ENCODE results near the gene VPS35.
"Not testable (repeated sequence)": the region's sequence is repeated elsewhere in the genome, so short reads cannot be mapped to it uniquely, and the experiment has no call there.

VPS35 gene

DNA sequence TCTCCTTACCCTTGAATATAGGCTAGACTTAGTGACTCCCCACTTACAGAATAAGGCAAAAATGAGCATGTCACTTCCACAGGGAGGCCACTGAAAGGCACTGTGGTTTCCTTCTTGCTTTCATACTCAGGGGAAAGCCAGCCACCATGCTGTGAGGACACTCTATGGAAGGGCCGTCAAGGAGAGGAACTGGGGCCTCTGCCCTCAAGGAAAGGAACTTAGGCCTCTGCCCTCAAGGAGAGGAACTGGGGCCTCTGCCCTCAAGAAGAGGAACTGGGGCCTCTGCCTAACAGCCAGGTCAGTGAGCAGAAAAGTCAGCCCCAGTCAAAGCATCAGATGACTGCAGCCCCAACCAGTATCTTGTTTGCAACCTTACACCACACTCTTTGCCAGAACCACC lies 30.1 kb downstream of the VPS35 start:
- DNase-seq (ENCODE audit: low read depth in 3 of 3), result peak in 2 of 3 donors; percentile 4 to 7

DNA sequence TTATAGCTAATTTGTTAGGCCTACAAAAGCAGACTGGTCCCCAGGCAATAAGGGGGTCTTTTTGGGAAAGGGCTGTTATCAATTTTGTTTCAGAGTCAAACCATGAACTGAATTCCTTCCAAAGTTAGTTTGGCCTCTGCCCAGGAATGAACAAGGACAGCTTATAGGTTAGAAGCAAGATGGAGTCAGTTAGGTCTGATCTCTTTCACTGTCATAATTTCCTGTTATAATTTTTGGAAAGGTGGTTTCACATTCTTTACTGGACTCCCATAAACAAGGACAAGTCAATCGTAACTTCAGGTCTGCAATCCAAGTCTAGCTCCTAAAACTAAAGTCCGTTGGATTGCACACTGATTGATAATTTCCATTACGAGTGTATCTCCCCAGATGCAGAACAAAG lies 37.7 kb downstream of the VPS35 start:
- no peak for DNase-seq (ENCODE audit: low read depth in 3 of 3)

DNA sequence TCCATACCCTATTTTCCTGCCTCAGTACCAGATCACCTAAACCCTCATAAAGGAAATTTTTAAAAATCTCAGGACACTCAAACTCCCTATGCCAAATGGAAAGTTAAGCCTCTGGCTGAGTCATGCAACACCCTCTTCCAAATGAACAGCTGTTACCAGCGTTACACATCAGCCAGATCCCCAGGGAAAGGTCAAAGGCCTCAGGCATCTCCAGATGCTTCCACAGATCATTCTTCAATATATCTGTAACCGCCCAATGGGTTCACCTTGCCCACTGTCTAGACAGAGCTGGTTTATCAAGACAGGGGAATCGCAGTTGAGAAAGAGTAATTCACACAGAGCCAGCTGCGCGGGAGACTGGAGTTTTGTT lies 38.7 kb downstream of the VPS35 start:
- no peak for DNase-seq (ENCODE audit: low read depth in 3 of 3)

DNA sequence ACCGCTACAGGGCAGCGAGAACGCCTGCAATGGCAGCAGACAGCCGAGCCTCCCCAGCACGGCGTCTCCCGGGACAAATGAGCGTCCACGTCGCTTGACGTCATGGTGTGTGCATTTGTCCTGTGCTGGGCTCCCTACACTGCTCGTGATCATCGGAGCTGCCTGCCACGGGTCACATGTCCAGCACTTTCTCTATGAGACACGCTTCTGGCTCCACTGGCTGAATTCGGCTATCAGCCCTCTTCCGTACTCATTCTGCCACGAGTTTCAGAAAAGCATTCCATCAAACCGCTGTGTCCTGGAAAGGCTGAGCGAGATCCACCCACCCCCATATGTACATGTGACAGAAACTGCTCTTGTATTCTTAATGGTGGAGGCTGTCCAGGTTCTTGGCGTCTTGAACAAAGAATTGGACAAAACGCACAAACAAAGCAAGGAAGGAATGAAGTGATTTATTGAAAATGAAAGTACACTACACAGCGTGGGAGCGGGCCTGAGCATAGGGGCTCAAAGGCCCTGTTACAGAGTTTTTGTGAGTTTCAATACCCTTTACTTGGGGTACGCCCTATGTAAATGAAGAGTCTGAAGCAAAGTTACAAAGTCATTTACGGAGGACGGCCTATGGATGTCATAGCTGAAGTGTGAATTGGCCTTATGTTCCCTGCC lies 39.3 kb downstream of the VPS35 start:
- DNase-seq (ENCODE audit: low read depth in 3 of 3), result no peak

DNA sequence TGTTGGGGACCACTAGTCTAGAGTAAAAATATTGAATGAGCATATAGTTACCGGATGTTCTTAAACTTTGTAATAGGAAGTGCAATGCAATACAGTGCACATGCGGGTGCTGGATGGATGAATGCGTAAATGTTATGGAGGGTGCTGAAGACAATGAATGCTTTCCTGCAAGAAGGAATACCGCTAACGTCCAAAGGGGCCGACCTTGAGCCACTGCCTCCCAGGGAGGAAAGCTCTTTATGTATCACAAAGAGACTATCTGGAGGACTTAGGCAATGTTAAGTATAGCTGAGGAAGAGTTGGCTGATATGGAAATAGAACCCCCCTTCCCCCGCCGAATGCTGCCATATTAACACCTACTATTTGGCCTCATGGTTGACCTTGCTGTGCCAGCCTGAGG lies 40.3 kb downstream of the VPS35 start:
- no peak for DNase-seq (ENCODE audit: low read depth in 3 of 3)

DNA sequence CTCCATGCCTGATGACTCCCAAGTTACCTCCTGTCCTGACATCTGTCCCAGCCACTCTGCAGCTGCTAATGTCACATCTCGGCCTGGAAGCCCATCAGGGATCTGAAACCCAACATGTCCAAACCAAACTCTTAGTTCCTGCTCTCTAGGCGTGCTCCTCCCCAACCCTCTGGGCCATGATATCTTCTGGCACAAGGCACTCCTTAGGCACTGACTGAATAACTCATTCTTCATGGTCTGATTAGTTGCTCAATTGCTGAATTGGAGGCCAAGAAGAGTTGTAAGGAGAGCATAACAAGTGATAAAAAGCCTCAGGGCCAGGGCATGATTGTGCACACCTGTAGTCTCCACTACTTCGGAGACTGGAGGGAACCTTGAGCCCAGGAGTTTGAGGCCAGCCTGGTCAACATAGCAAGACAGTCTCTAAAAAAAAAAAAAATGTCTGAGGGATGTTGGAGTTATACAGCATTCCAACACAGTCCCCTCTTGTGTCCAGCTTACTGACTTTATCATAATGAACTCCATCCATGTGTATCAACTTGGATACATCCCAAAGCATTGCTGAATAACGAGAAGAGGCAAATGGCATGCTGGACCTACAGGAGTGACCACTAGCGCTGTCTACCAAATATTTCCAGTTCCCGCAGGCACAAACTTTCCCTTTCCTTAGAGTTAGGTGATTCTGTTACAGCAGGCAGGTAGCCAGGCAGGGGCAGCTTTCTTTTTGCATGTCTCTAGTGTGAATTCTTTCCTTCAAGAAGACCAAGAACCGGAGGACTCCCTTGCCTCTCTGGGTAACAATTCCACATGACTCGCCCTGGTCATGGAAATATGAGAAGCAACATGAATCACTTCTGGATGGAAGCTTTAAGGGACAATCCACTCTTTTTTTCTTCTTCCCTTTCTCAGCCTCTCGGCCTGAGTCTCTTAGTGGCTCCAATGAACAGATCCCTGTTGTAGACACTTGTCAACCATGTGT lies 49.7 kb downstream of the VPS35 start:
- DNase-seq (ENCODE audit: low read depth in 3 of 3), result no peak

DNA sequence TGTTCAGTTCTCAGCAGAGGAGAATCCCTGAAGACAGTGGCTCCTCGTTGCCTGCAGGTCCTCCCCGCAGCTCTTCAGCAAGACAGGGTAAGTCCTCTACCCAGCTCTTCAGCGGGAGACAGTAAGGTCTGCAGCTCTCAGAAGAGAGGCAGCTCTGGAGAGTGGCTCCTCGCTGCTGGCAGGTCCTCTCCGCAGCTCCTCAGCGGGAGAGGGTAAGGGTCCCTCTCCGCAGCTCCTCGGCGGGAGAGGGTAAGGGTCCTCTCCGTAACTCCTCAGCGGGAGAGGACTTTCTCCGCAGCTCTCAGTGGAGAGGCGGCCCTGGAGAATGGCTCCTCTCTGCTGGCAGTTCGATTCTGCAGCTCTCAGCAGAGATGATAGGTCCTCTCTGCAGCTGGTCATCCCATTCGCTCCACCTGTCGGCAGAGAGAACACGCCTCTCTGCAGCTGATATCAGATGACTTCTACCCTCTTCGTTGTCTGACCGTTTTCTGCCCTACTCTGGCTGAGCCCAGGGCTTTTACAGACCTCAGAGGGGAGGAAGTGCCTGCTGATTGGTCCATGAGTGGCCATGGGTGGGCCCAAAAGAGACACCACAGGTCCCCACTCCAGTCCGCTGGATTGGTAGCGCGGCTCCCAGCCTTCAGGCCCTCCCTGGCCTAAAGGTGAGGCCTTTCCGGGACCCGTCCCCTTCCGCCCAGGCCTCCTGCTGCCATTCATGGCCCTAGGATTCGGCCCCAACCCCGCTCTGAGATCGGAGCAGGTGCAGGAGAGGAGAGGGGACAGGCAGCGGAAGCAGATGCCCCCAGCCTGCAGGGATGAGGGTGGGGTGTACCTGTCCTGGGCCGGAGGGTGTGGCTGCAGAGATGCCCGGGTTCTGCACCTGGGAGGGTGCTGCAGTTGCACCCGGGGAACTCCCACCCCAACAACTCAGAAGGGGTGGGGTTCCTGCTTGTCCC lies 55.9 kb downstream of the VPS35 start:
- DNase-seq (ENCODE audit: low read depth in 3 of 3), result no peak

DNA sequence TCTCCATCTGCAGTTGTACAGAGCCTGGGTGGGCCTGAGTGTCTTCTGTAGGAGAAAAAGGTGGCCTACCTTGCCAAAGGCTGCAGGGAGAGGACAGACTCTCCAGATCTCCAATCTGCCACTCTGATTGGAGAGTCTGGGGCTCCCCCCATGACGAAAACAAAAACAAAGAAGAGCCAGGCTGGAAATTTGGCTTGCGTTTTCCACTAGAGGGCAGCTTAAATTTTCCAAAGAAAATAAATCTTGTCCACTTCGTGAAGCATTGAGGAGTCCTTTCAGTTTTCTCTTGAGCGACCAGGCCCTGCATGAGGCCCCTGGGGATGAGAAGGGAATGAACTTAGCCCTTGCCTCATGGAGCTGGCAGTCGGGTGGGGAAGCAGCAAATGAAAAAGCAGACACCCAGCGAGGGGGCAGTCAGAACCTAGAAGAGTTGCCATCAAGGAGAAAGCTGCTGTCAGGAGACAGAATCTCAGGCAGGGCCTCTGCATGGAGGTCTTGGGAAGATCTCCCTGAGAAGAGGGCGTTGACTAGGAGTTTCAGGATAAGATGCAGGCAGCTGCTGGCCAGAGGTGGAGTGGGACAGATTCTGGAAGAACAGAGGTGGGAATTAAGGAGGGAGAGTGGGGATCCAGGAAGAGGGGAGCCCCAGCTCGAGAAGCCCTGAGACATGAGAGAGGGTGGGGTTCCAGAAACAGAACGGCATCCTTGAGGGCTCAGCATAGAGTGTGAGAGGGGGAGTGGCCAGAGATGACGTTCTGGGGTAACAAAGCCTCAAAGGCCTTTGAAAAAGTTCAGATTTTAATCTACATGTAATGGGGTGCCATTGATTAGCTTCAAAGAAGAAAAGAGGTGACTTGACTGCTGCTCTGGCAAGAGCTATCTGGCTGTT lies 59.4 kb downstream of the VPS35 start:
- no peak for DNase-seq (ENCODE audit: low read depth in 3 of 3)

DNA sequence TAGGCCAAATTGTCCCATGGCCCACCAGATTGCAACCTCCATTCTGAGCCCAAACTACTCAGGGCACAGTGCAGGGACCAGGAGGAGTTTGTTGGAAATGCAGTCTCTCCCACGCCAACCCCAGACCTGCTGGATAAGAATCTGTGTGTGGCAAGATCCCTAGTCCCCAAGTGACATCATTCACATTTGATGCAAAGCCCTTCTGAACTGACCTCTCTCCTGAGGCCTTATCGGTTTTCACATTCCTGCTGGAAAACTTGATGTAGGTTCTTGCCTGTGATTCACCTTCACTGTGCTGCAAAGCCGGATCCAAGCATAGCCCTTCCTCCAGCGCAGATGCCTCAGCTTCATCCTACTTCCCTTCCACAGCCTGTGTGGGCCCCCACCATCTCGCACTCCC lies 61.2 kb downstream of the VPS35 start:
- DNase-seq (ENCODE audit: low read depth in 3 of 3), result no peak

DNA sequence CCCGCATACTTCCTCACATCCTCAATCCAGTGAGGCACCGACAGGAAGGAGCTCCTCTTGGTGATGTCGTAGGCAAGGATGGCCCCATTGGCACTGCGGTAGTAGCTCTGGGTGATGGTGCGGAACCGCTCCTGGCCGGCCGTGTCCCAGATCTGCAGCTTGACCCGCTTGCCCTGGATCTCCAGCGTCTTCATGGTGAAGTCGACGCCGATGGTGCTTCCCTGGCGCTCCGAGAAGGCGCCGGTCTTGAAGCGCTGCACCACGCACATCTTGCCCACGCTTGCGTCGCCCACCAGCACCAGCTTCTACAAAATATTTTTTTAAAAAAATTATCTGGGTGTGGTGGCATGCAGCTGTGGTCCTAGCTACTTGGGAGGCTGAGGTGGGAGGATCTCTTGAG lies 62.3 kb downstream of the VPS35 start:
- DNase-seq (ENCODE audit: low read depth in 3 of 3), result not testable (repeated sequence)

DNA sequence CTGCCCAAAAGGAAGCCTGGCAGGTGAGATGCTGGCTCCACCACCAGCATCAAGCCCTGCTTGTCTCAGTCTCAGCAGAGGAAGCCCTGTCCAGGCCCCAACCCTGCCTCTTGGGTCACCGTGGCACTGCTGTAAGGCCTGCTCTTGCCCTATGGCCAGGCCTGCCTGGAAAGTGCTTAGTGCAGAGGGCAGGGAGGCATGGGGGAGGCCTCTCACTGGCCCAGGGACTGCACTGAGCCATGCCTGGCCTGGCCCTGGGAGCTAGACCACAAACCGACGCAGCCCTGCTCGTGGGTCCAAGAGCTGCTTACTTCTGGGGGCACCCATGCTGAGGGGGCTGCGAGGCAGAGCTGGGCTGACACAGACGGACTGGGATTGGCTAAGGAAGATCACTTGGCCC lies 64.1 kb downstream of the VPS35 start:
- DNase-seq (ENCODE audit: low read depth in 3 of 3), result not testable (repeated sequence)

DNA sequence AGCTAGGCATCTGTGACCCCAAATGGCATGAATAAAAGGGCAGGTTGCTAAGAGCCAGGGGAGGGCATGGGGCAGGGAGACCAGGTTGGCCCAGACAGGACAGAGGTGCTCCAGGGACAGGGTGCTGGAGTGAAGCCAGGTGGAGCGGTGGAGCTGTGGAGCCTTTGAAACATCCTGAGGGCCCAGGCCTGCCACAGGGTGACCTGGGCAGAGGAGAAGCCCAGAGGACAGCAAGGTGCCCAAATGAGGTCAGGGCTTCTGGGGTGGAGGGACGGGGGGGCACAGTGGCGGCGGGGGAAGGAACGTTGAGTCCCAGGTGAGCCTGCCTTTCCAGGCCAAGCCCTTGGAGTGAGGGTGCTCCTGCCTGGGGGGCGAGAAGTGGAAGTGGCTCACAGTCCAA lies 65.3 kb downstream of the VPS35 start:
- DNase-seq (ENCODE audit: low read depth in 3 of 3), result not testable (repeated sequence)

DNA sequence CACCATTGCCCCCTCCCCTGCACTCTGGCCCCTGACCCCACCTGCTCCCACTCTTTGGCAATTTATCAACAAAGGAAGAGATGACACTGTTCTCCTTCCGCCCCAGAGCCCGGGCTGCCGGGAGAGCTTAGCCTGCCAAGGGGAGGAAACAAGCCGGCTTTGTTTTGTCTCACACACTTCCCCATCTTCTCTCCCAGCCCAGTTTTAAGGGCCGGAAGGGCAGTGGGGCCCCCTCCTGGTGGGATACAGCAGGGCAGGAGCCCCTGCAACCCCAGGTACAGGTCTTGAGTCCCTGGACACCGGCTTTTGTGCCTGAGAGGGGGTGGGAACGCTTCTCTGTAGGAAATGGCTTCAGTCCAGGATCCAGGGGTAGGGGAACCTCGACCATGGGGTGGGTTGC lies 65.7 kb downstream of the VPS35 start:
- not testable (repeated sequence) for DNase-seq (ENCODE audit: low read depth in 3 of 3)

DNA sequence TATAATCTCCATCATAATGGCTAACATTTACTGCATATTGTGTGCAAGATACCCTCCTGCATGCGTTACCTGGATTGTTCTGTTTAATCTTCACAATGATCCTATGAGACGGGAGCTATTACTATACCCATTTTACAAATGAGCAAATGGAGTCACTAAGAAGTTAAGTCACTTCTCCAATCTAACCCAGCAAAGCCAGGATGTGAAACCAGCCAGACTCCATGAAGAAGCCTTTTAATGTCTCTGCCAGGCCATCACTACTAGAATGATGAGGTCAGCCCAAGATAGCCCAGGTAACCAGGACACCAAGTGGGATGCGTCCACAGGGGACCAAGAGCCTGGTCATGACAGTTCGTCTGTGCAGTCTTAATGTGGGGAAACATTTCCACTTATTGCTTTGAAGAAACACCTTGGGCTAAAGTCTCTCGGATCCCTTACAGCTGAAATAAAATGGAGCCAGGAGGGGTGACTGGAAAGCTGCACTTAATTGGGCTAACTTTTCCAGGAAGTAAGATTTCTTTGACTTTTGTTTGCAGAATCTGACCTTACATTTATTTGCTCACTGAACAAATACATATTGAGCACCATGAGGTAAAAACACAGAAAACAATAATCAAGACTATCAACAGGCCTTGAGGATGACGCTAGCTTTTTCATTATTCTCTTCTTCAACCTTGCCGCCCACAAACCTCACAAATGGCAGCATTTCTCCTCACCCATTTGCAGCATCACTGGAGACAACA lies 66.9 kb downstream of the VPS35 start:
- DNase-seq (ENCODE audit: low read depth in 3 of 3), result no peak

DNA sequence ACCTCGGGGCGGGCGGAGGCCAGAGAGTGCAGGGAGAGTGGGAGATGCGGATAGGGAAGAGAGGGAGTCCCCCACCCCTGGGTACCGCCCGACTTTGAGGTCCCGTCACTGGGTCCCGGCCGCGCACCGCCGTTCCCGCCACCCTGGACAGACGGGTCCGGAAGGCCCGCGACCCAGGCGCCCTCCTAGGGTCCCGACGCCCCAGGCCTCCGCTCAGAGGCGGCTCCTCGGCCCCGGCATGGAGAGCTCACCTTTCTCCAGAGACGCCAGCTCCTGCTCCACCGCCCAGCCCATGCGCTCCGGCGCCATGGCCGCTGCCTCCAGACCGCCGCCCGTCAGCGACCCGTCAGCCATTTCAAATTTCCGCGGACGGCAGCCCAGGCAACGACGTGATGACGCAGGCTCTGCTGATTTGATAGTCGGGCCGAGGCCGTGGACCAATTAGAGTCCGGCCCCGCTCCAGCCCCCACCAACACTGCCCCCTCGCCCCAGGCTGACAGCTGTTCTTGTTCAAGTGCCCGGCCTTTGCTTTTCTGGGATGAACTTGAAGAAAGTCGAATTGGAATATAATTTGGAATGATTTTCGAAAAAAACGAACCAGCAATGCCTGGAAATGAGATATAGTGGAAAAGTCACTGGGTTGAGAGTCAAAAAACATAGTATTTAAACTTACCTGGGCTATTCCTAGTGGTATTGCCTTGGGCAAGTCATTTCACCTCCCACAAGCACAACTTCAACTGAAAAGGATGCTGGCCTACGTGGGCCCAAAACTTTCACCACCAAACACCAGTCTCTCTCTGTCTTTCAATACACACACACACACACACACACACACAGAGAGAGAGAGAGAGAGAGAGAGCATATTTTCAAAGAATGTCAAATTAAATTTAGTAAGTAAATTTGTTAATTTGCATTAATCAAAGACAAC lies 67.7 kb downstream of the VPS35 start, which contains the start of gene SHCBP1:
Gene SHCBP1 (minus strand): TSS at position 374 of the 928 bp plus-strand sequence. CDS start 20 bp downstream, at position 354.
- DNase-seq (ENCODE audit: low read depth in 3 of 3), result peak; percentile 73 to 77 (median 73)

DNA sequence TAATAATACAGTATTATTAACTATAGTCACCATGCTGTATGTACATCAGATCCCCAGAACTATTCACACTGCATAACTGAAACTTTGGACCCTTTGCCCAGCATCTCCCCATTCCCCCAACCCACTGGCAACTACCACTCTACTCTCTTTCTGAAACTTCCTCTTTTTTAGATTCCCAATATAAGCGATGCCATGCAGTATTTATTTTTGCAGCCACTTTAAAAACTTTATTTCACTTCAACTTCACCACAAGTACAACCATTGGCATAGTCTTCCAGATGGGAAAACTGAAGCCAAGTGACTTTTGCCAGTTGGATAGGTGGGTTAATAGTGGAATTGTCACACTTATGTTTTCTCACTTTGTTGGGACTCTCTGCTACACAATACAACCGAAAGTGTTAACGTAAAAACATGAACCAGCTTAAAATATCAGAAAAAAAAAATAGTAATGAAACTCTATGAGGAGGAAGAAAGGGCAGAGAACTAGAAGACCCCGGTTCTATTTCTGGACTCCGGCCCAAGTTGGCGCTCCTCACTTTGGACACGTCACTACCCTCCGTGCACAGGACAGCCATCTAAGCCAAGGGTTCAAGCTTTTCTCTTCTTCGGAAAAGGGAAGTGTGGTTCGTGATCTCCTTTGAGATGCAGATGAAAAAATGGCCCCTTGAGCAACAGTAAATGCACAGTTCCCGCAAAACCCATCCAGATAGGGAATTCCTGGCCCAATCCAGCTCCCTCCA lies 68.5 kb downstream of the VPS35 start:
- no peak for DNase-seq (ENCODE audit: low read depth in 3 of 3)

DNA sequence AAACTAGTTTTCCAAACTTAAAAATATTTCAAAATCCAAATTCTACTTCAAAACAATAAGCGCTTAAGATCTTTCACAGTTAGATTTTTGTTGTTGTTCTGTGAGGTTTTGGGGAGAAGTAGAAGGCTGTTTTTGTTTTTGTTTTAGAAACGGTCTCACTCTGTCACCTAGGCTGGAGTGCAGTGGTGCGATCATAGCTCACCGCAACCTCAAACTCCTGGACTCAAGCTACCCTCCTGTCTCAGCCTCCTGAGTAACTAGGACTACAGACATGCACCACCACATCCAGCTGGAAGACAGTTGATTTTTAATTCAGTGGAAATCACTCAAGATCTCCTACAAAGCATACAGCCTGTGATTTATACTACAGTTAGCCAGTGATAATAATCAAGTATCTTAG lies 70.5 kb downstream of the VPS35 start:
- no peak for DNase-seq (ENCODE audit: low read depth in 3 of 3)

DNA sequence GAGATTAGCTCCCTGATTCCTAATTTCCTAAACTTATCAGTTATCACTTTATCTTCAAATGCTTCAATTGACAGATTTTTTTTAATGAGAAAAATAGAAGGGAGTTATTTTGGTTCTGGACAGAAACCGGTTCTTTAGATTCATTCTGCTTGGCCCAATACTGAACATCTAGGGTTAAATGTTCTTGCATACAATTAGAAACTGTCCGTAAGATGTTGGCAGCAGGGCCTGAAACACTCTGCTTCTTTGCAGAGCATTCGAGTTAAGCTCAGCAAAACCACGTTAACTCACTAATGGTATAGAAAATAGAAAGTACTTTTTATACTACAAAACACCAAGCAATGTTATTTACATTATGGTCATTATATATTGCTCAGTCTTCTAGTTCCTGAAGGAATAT lies 75.0 kb downstream of the VPS35 start:
- DNase-seq (ENCODE audit: low read depth in 3 of 3), result no peak
